ENCODE results near the gene FYN. TPM values are rescaled to one million over a fixed set of nuclear protein-coding genes. Genes with fewer than 3 reads are reported as not detected.

FYN gene
- total and polyA plus RNA-seq, 2 of the 8 experiments (the other 6 are each of a cell fraction or from before 2014, with no cell fraction given): 46.8 to 97.2 TPM

- peaks cover 0 to 8% of the 10 kb centered on the region in 2 experiments; a peak in 2 of 4 replicates for H3K79me2 ChIP-seq (ENCODE audit: control insufficient read depth in 1 of 2, insufficient read depth in 2 of 2, low read length in 2 of 2)
- no peak overlapping the region; the same call in 1 of the 2 replicates for H2AK5ac ChIP-seq (ENCODE audit: low read depth, low read length)
- no peak overlapping the region for H2BK20ac ChIP-seq (ENCODE audit: low read length)
- no peaks in the 10 kb centered on the region; the same call in 1 of the 2 replicates for H3K79me1 ChIP-seq (ENCODE audit: low read depth, low read length)
- no peak overlapping the region for H3K9ac ChIP-seq (replicated peaks in 1 of 4; ENCODE audit: extremely low read depth in 1 of 4, low read depth in 3 of 4, low read length in 3 of 4)
- H3K9me3 ChIP-seq (ENCODE audit: insufficient read depth in 2 of 2, low read depth in 1 of 2, low read length in 1 of 2): no peaks in the 10 kb centered on the region
- DNase-seq (ENCODE audit: low read depth in 1 of 2, low spot score in 2 of 2): peak in 1 of 2 experiments; percentile 37
- no peak overlapping the region for H3K23ac ChIP-seq (ENCODE audit: insufficient read length)
- peaks cover 1% of the 10 kb centered on the region; the same call in 1 of the 2 replicates for H3K23me2 ChIP-seq (ENCODE audit: low read depth, low read length)
- H4K91ac ChIP-seq (replicated peaks; ENCODE audit: insufficient read length, low read length): no peak overlapping the region
- FAIRE-seq: no peak
- no peak overlapping the region for H3K4me2 ChIP-seq (ENCODE audit: insufficient read depth in 1 of 2, low read depth in 2 of 2, low read length in 2 of 2)
- H2BK120ac ChIP-seq (replicated peaks; ENCODE audit: low read depth, low read length): no peak overlapping the region
- H3K36me3 ChIP-seq (ENCODE audit: control insufficient read depth in 2 of 4, insufficient read depth in 4 of 4, low read length in 3 of 4): no peaks in the 10 kb centered on the region
- no peak overlapping the region for H3K56ac ChIP-seq (replicated peaks; ENCODE audit: insufficient read length, low read depth, low read length)
- ChIA-PET POLR2A (ENCODE audit: partially characterized antibody) (interaction anchor here (2.0 kb wide), 1 partner anchor 9 kb away, joined by 4 read pairs; no protein-coding TSS in a partner anchor), CTCF (ENCODE audit: partially characterized antibody) (interaction anchor here (1.1 to 1.8 kb wide), 2 partner anchors 23 to 293 kb away, joined by 3 to 7 read pairs; no protein-coding TSS in a partner anchor)
- peak overlapping the region; percentile 35; the same call in 1 of the 2 replicates for H2BK12ac ChIP-seq (ENCODE audit: low read depth, low read length)
- no peak overlapping the region for H2AFZ ChIP-seq (ENCODE audit: low read length)
- no peak overlapping the region for H2BK5ac ChIP-seq (ENCODE audit: low read depth, low read length)
- no peak overlapping the region for H2BK15ac ChIP-seq (ENCODE audit: low read length)
- no peak overlapping the region; the same call in 1 of the 2 replicates for H3K27ac ChIP-seq (ENCODE audit: low read depth, low read length)
- no peaks in the 10 kb centered on the region for H4K20me1 ChIP-seq (replicated peaks in 1 of 2; ENCODE audit: control insufficient read depth in 1 of 2, insufficient read depth in 2 of 2, low read length in 2 of 2)
- no peak overlapping the region for H3K4ac ChIP-seq (replicated peaks; ENCODE audit: insufficient read length, low read depth, low read length)
- H3K14ac ChIP-seq (ENCODE audit: insufficient read length): no peak overlapping the region
- H3K27me3 ChIP-seq (replicated peaks in 1 of 4; ENCODE audit: control insufficient read depth in 3 of 4, extremely low read depth in 1 of 4, insufficient read depth in 3 of 4, low read length in 3 of 4): no peaks in the 10 kb centered on the region
- H4K5ac ChIP-seq (ENCODE audit: insufficient read length, low read depth, low read length): no peak overlapping the region
- 87% methylated on average over 4 of the region's 4 CpGs; no CpG with 5 or more reads in 1 of the 2 experiments for WGBS, 2 experiments (ENCODE audit: extremely low coverage in 1 of 2, insufficient coverage in 1 of 2, insufficient read length in 1 of 2, insufficient replicate concordance in 2 of 2, low coverage in 1 of 2, low lambda C conversion rate in 2 of 2, missing lambda C conversion rate in 1 of 2)
- H3K4me1 ChIP-seq (replicated peaks in 1 of 4; ENCODE audit: control insufficient read depth in 3 of 4, insufficient read depth in 4 of 4, low read length in 3 of 4): peaks cover 2 to 9% (median 8%) of the 10 kb centered on the region in 4 experiments; a peak in 5 of 7 replicates
- H3K4me3 ChIP-seq (ENCODE audit: extremely low read depth in 1 of 4, insufficient read depth in 2 of 4, low read depth in 3 of 4, low read length in 4 of 4): no peak overlapping the region
- no peak overlapping the region for H3K18ac ChIP-seq (ENCODE audit: extremely low read depth, low read length)
- no peak overlapping the region for H4K8ac ChIP-seq (ENCODE audit: extremely low read depth, insufficient read depth, low read length)
- no peak for TF ChIP-seq YY1 (IDR thresholded peaks at IDR 0.05; ENCODE audit: low read depth, low read length)
- no peak for TF ChIP-seq PHF8 (conservative IDR thresholded peaks at IDR 0.05; ENCODE audit: low read depth, low read length)
- TF ChIP-seq CBX8 (IDR thresholded peaks at IDR 0.05; ENCODE audit: borderline replicate concordance, low read depth, low read length): no peak
- no peak for TF ChIP-seq KDM1A (IDR thresholded peaks at IDR 0.05; ENCODE audit: borderline replicate concordance, low read length)
- no peak for TF ChIP-seq HDAC6 (IDR thresholded peaks at IDR 0.05; ENCODE audit: low read depth, low read length)
- TF ChIP-seq HDAC2 (IDR thresholded peaks at IDR 0.05; ENCODE audit: borderline replicate concordance in 1 of 2, low read depth in 2 of 2, low read length in 2 of 2): no peak
- no peak for TF ChIP-seq NANOG (IDR thresholded peaks at IDR 0.05; ENCODE audit: insufficient read depth, low read depth, low read length, poor library complexity, severe bottlenecking)
- TF ChIP-seq SIX5 (IDR thresholded peaks at IDR 0.05; ENCODE audit: low read depth, low read length): no peak
- no peak for TF ChIP-seq SRF (IDR thresholded peaks at IDR 0.05; ENCODE audit: low read depth, low read length)
- no peak for TF ChIP-seq TCF12 (IDR thresholded peaks at IDR 0.05; ENCODE audit: low read depth, low read length)
- no peak for TF ChIP-seq EP300 (IDR thresholded peaks at IDR 0.05; ENCODE audit: borderline replicate concordance in 1 of 2, low read depth in 2 of 2, low read length in 2 of 2)
Measured at GRCh38 chr6:111745186-111745585, 128.1 kb downstream of the FYN start.
